ENCODE data around the gene KIF11. TPM values are rescaled to one million over a fixed set of nuclear protein-coding genes. Genes with fewer than 3 reads are reported as not detected.

KIF11 gene
- total RNA-seq, 1 experiment from 2014 or later = 33.8 TPM

DNA sequence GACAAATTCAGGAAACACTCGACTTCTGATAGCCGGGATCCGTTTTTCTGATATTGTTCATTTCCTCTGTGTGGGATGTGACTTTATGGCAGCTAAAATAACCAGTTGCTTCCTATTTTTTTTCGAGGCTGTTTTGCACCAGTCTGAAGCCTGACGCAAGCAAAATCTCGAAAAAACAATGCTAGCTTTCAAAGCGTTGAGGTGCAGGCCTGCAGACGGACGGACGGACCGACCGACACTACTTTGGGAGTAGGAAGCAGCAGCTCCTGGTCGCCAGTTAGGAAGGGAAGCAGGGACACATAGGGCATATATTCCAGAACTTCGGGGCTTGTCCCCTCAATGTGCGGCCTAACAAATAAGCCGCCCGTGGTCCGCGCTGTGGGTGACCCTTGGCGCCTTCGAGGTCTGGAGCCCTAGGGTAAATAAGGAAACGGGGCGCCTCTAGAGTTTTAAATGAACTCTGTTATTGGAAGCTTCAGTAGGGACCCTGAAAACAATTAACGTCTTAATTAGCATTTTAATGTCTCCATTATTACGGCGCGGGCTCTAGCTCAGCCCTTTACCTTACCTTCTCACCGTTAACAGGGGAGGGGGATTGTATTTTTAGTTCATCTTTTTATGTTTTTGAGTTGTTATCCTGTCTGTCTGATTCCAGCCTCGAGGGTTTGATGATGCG lies 98.1 kb downstream of the KIF11 start:
- ChIA-PET POLR2A (no interaction called here), CTCF (no interaction called here), RAD21 (ENCODE audit: low non-redundant PET in 1 of 2, low total read pairs in 2 of 2, uncharacterized antibody in 2 of 2, unreplicated experiment in 2 of 2) (no interaction called here)
- no peak overlapping the region for H2AFZ ChIP-seq (ENCODE audit: low read depth, low read length, poor library complexity, severe bottlenecking)
- no peaks in the 10 kb centered on the region for H4K20me1 ChIP-seq (ENCODE audit: insufficient read depth)
- peaks cover 0 to 16% of the 10 kb centered on the region in 2 experiments; a peak in 3 of 4 replicates for H3K4me1 ChIP-seq (ENCODE audit: control insufficient read depth in 1 of 2, insufficient read depth in 2 of 2, low read length in 2 of 2)
- H3K79me2 ChIP-seq (ENCODE audit: insufficient read depth, low read length) = peaks cover 12% of the 10 kb centered on the region; the same call in 1 of the 2 replicates
- H3K27ac ChIP-seq (ENCODE audit: low read depth, low read length) = no peak overlapping the region
- no peaks in the 10 kb centered on the region for H3K9me3 ChIP-seq (ENCODE audit: control insufficient read depth in 1 of 2, insufficient read depth in 1 of 2, low read depth in 1 of 2, low read length in 2 of 2)
- peak overlapping the region; percentile 85 for H3K9ac ChIP-seq (ENCODE audit: low read length)
- no peaks in the 10 kb centered on the region for H3K9me2 ChIP-seq (ENCODE audit: insufficient read depth)
- BruUV-seq (replicated peaks) = TSS peak; percentile 55
- intact Hi-C loops (cut with micrococcal nuclease) = no loop called here
- peak overlapping the region; percentile 95 for H3K4me2 ChIP-seq (ENCODE audit: low read length)
- no peak for DNase-seq (ENCODE audit: low read depth, low spot score)
- H3K27me3 ChIP-seq (ENCODE audit: insufficient read depth, low read length) = no peaks in the 10 kb centered on the region
- TF ChIP-seq TCF7L2 (IDR thresholded peaks at IDR 0.05; ENCODE audit: borderline replicate concordance, extremely low read depth, insufficient read depth, insufficient read length) (no peak), POLR2AphosphoS5 (IDR thresholded peaks at IDR 0.05; ENCODE audit: low read depth, low read length) (no peak), JUND (IDR thresholded peaks at IDR 0.05) (no peak), EGR1 (IDR thresholded peaks at IDR 0.05; ENCODE audit: low read depth) (no peak), RAD21 (IDR thresholded peaks at IDR 0.05; ENCODE audit: low read depth) (no peak), POLR2A (IDR thresholded peaks at IDR 0.05; ENCODE audit: borderline replicate concordance, extremely low read depth, insufficient read depth, insufficient read length) (no peak)
- H3K36me3 ChIP-seq (ENCODE audit: control insufficient read depth in 1 of 2, insufficient read depth in 2 of 2, low read length in 2 of 2) = peaks cover 0 to 7% of the 10 kb centered on the region in 2 experiments; a peak in 1 of 4 replicates
- H3K4me3 ChIP-seq (replicated peaks in 1 of 2; ENCODE audit: low read depth in 1 of 2, low read length in 2 of 2) = peak overlapping the region; percentile 74 to 89
- ATAC-seq = no peak

DNA sequence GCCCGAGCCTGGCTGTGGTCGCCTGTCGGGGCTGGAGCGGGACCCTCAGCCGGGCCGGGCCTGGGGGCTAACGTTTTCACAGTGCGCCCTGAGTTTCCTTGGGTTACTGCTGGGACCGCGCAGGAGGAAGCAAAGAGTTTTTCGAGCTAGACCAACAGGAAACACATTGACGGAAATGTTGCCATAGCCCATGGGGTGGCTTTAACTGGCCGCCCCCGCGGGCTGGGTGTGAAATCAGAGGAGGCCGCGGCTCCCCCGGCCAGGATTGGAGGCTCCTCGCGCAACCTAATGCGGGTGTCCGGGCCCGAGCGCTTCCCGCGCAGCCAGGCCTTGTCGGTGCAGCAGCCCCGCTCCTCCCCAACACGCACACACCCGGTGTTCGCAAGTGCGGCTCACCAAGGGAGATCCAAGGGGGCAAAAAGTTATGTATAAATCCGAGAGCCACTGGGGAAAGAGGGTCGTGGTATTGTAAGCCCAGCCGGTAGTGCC lies 98.7 kb downstream of the KIF11 start:
- Histone ChIP-seq H3K4me3 (replicated peaks in 1 of 2; ENCODE audit: low read depth in 1 of 2, low read length in 2 of 2) (no peak overlapping the region), H3K79me2 (ENCODE audit: insufficient read depth, low read length) (peaks cover 12% of the 10 kb centered on the region; the same call in 1 of the 2 replicates), H3K36me3 (ENCODE audit: control insufficient read depth in 1 of 2, insufficient read depth in 2 of 2, low read length in 2 of 2) (peaks cover 0 to 7% of the 10 kb centered on the region in 2 experiments; a peak in 1 of 4 replicates), H3K27me3 (ENCODE audit: insufficient read depth, low read length) (no peaks in the 10 kb centered on the region), H4K20me1 (ENCODE audit: insufficient read depth) (no peaks in the 10 kb centered on the region), H3K9me2 (ENCODE audit: insufficient read depth) (no peaks in the 10 kb centered on the region), H3K4me2 (ENCODE audit: low read length) (peak overlapping the region; percentile 95; the same call in 1 of the 2 replicates), H3K4me1 (ENCODE audit: control insufficient read depth in 1 of 2, insufficient read depth in 2 of 2, low read length in 2 of 2) (peaks cover 0 to 16% of the 10 kb centered on the region in 2 experiments; a peak in 3 of 4 replicates), H3K9ac (ENCODE audit: low read length) (no peak overlapping the region), H3K9me3 (ENCODE audit: control insufficient read depth in 1 of 2, insufficient read depth in 1 of 2, low read depth in 1 of 2, low read length in 2 of 2) (no peaks in the 10 kb centered on the region), H3K27ac (ENCODE audit: low read depth, low read length) (no peak overlapping the region), H2AFZ (ENCODE audit: low read depth, low read length, poor library complexity, severe bottlenecking) (no peak overlapping the region)
- RAD21 ChIA-PET (ENCODE audit: low non-redundant PET in 1 of 2, low total read pairs in 2 of 2, uncharacterized antibody in 2 of 2, unreplicated experiment in 2 of 2) = no interaction called here
- POLR2A ChIA-PET = no interaction called here
- BruUV-seq (replicated peaks) = no TSS peak
- DNase-seq (ENCODE audit: low read depth, low spot score) = no peak
- TF ChIP-seq SIN3A (IDR thresholded peaks at IDR 0.05; ENCODE audit: low read depth) (no peak), SRF (IDR thresholded peaks at IDR 0.05; ENCODE audit: low read depth) (no peak)
- TF ChIP-seq, protein P1, sequence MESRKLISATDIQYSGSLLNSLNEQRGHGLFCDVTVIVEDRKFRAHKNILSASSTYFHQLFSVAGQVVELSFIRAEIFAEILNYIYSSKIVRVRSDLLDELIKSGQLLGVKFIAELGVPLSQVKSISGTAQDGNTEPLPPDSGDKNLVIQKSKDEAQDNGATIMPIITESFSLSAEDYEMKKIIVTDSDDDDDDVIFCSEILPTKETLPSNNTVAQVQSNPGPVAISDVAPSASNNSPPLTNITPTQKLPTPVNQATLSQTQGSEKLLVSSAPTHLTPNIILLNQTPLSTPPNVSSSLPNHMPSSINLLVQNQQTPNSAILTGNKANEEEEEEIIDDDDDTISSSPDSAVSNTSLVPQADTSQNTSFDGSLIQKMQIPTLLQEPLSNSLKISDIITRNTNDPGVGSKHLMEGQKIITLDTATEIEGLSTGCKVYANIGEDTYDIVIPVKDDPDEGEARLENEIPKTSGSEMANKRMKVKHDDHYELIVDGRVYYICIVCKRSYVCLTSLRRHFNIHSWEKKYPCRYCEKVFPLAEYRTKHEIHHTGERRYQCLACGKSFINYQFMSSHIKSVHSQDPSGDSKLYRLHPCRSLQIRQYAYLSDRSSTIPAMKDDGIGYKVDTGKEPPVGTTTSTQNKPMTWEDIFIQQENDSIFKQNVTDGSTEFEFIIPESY (IDR thresholded peaks at IDR 0.05; ENCODE audit: extremely low read depth, insufficient replicate concordance, low read length) = no peak
- TF ChIP-seq, protein P2, sequence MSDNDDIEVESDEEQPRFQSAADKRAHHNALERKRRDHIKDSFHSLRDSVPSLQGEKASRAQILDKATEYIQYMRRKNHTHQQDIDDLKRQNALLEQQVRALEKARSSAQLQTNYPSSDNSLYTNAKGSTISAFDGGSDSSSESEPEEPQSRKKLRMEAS (IDR thresholded peaks at IDR 0.05) = no peak
- CTCF ChIA-PET = no interaction called here
- intact Hi-C loops (cut with micrococcal nuclease) = no loop called here
- no peak for ATAC-seq
